ENCODE data around the gene COA1. TPM values are rescaled to one million over a fixed set of nuclear protein-coding genes. Genes with fewer than 3 reads are reported as not detected.

COA1 gene
- polyA plus RNA-seq, 4 donors = 30.5 to 45.7 (median 32.9) TPM

GRCh38 chr7:43668035-43668434 lies 61.3 kb downstream of the COA1 start:
- Histone ChIP-seq H3K4me1 (ENCODE audit: control insufficient read depth in 3 of 3, insufficient read depth in 2 of 3, low read depth in 1 of 3, low read length in 2 of 3) (no peaks in the 10 kb centered on the region), H3K4me3 (ENCODE audit: low read depth in 1 of 3, low read length in 3 of 3) (no peak overlapping the region), H3K27me3 (ENCODE audit: control insufficient read depth in 3 of 3, insufficient read depth in 3 of 3, low read length in 3 of 3) (no peaks in the 10 kb centered on the region), H3K27ac (ENCODE audit: low read depth in 1 of 3, low read length in 2 of 3) (no peak overlapping the region), H3K9me3 (ENCODE audit: control insufficient read depth in 2 of 2, insufficient read depth in 1 of 2, low read depth in 1 of 2, low read length in 1 of 2) (peaks cover 0 to 17% of the 10 kb centered on the region in 2 donors), H3K36me3 (ENCODE audit: control insufficient read depth in 3 of 3, insufficient read depth in 2 of 3, low read depth in 1 of 3, low read length in 3 of 3) (peaks cover 0 to under 1% (median 0%) of the 10 kb centered on the region in 3 donors)
- FAIRE-seq (no peak), DNase-seq (no peak)
- WGBS, 3 donors = 89 to 95% (median 93%) methylated on average over 1 of the region's 1 CpG

- FAIRE-seq (no peak), DNase-seq (no peak)
- H3K4me1 ChIP-seq (ENCODE audit: control insufficient read depth in 3 of 3, insufficient read depth in 2 of 3, low read depth in 1 of 3, low read length in 2 of 3) = no peaks in the 10 kb centered on the region
- no peak overlapping the region for H3K27ac ChIP-seq (ENCODE audit: low read depth in 1 of 3, low read length in 2 of 3)
- H3K27me3 ChIP-seq (ENCODE audit: control insufficient read depth in 3 of 3, insufficient read depth in 3 of 3, low read length in 3 of 3) = no peaks in the 10 kb centered on the region
- H3K36me3 ChIP-seq (ENCODE audit: control insufficient read depth in 3 of 3, insufficient read depth in 2 of 3, low read depth in 1 of 3, low read length in 3 of 3) = peaks cover 0 to 3% (median 0%) of the 10 kb centered on the region in 3 donors
- H3K4me3 ChIP-seq (ENCODE audit: low read depth in 1 of 3, low read length in 3 of 3) = no peak overlapping the region
- H3K9me3 ChIP-seq (ENCODE audit: control insufficient read depth in 2 of 2, insufficient read depth in 1 of 2, low read depth in 1 of 2, low read length in 1 of 2) = peaks cover 0 to 10% of the 10 kb centered on the region in 2 donors
Measured at GRCh38 chr7:43666938-43667337, 62.4 kb downstream of the COA1 start.

DNA sequence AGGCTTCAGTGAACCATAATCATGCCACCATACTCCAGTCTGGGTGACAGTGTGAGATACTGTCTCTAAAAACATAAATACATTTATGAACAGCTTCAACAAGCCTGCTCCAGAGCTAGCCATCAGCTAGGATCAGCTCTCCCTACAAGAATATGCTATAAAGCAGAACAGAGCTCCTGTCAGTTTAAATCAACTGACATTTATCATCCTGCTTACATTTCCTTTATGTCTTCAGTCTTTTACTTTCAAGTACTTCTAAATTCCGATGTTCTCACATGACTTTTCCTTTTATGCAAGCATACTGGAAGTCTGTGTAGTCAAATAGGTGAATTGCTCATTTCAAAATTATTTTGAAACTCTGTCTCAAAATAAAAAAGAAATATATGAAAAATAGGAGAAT lies 64.6 kb downstream of the COA1 start:
- no peak overlapping the region for H3K4me3 ChIP-seq (ENCODE audit: low read depth in 1 of 3, low read length in 3 of 3)
- FAIRE-seq (no peak), DNase-seq (no peak)
- H3K9me3 ChIP-seq (ENCODE audit: control insufficient read depth in 2 of 2, insufficient read depth in 1 of 2, low read depth in 1 of 2, low read length in 1 of 2) = peaks cover 0 to 6% of the 10 kb centered on the region in 2 donors
- 2 to 55% (median 48%) methylated on average over 1 of the region's 1 CpG for WGBS, 3 donors
- H3K27ac ChIP-seq (ENCODE audit: low read depth in 1 of 3, low read length in 2 of 3) = no peak overlapping the region
- no peaks in the 10 kb centered on the region for H3K27me3 ChIP-seq (ENCODE audit: control insufficient read depth in 3 of 3, insufficient read depth in 3 of 3, low read length in 3 of 3)
- H3K4me1 ChIP-seq (ENCODE audit: control insufficient read depth in 3 of 3, insufficient read depth in 2 of 3, low read depth in 1 of 3, low read length in 2 of 3) = no peaks in the 10 kb centered on the region
- peaks cover 0 to 5% (median 0%) of the 10 kb centered on the region in 3 donors for H3K36me3 ChIP-seq (ENCODE audit: control insufficient read depth in 3 of 3, insufficient read depth in 2 of 3, low read depth in 1 of 3, low read length in 3 of 3)

DNA sequence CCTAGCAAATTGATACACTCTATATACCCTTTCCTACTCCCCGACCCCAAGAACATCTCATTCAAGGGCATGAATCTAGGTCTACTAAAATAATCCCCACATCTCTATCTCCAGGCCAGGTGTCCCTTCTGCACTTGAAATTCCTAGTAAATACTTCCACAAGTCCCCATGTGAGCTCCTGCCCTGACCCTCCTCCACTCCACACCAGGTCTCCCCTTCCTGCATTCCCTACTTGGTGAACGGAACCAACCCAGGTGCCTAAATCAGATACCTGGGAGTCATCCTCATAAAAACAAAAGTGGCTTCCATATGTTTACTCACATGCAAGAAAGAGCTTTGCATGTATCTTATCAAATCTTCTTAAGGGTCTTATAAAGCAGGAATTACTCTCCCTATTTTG lies 69.2 kb downstream of the COA1 start:
- WGBS, 3 donors = 94 to 97% (median 95%) methylated on average over 2 of the region's 2 CpGs
- Histone ChIP-seq H3K27ac (ENCODE audit: low read depth in 1 of 3, low read length in 2 of 3) (no peak overlapping the region), H3K36me3 (ENCODE audit: control insufficient read depth in 3 of 3, insufficient read depth in 2 of 3, low read depth in 1 of 3, low read length in 3 of 3) (peaks cover 0 to 11% (median 0%) of the 10 kb centered on the region in 3 donors), H3K4me3 (ENCODE audit: low read depth in 1 of 3, low read length in 3 of 3) (no peak overlapping the region), H3K27me3 (ENCODE audit: control insufficient read depth in 3 of 3, insufficient read depth in 3 of 3, low read length in 3 of 3) (no peaks in the 10 kb centered on the region), H3K4me1 (ENCODE audit: control insufficient read depth in 3 of 3, insufficient read depth in 2 of 3, low read depth in 1 of 3, low read length in 2 of 3) (peaks cover 0 to 2% (median 0%) of the 10 kb centered on the region in 3 donors), H3K9me3 (ENCODE audit: control insufficient read depth in 2 of 2, insufficient read depth in 1 of 2, low read depth in 1 of 2, low read length in 1 of 2) (no peaks in the 10 kb centered on the region)
- no peak for FAIRE-seq
- DNase-seq = no peak

GRCh38 chr7:43659549-43659896 lies 69.8 kb downstream of the COA1 start:
- Histone ChIP-seq H3K27me3 (ENCODE audit: control insufficient read depth in 3 of 3, insufficient read depth in 3 of 3, low read length in 3 of 3) (no peaks in the 10 kb centered on the region), H3K4me3 (ENCODE audit: low read depth in 1 of 3, low read length in 3 of 3) (no peak overlapping the region), H3K36me3 (ENCODE audit: control insufficient read depth in 3 of 3, insufficient read depth in 2 of 3, low read depth in 1 of 3, low read length in 3 of 3) (peaks cover 0 to 11% (median 0%) of the 10 kb centered on the region in 3 donors), H3K27ac (ENCODE audit: low read depth in 1 of 3, low read length in 2 of 3) (no peak overlapping the region), H3K4me1 (ENCODE audit: control insufficient read depth in 3 of 3, insufficient read depth in 2 of 3, low read depth in 1 of 3, low read length in 2 of 3) (peaks cover 0 to 2% (median 0%) of the 10 kb centered on the region in 3 donors), H3K9me3 (ENCODE audit: control insufficient read depth in 2 of 2, insufficient read depth in 1 of 2, low read depth in 1 of 2, low read length in 1 of 2) (no peaks in the 10 kb centered on the region)
- DNase-seq (no peak), FAIRE-seq (no peak)

DNA sequence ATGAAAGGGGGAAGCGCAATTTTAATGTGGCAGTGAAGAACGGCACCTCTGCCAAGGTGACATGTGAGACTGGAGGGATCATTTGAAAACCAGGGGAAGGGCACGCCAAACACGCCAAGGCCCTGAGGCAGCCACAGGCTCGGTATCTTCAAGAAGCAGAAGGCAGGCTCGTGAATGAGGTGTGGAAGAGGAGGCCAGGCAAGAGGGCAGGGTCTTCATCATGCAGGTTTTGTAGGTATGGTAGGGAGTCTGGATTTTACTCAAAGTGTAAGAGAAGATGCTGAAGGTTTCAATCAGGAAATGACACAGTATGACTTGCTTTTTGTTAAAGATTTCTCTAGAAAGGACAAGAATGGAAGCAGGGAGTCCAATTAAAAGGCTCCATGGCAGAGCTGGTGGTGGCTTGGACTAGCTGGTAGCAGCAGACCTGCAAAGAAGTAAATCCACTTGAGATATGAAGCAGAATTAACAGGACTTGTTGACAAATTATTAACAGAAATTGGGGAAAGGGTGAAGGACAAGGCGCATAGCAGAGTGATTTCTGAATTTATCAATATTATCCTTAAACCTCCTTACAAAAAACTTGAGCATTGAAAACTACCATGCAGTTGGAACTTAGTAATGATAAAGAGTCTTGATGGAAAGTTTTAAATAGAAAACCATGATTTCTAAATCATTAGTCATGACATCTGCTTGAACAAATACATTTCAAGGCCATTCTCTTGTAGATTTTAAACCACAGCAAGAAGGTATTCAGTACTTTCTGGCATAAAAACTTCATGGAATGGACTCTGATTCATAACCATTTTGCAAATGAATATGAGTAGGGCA lies 70.4 kb downstream of the COA1 start:
- no peak for DNase-seq
- no peak for FAIRE-seq
- H3K36me3 ChIP-seq (ENCODE audit: control insufficient read depth in 3 of 3, insufficient read depth in 2 of 3, low read depth in 1 of 3, low read length in 3 of 3) = peaks cover 0 to 11% (median 0%) of the 10 kb centered on the region in 3 donors
- no peak overlapping the region for H3K4me3 ChIP-seq (ENCODE audit: low read depth in 1 of 3, low read length in 3 of 3)
- no peaks in the 10 kb centered on the region for H3K9me3 ChIP-seq (ENCODE audit: control insufficient read depth in 2 of 2, insufficient read depth in 1 of 2, low read depth in 1 of 2, low read length in 1 of 2)
- no peaks in the 10 kb centered on the region for H3K27me3 ChIP-seq (ENCODE audit: control insufficient read depth in 3 of 3, insufficient read depth in 3 of 3, low read length in 3 of 3)
- H3K27ac ChIP-seq (ENCODE audit: low read depth in 1 of 3, low read length in 2 of 3) = peak overlapping the region in 2 of 3 donors; percentile 2 to 11
- peaks cover 0 to 3% (median 2%) of the 10 kb centered on the region in 3 donors for H3K4me1 ChIP-seq (ENCODE audit: control insufficient read depth in 3 of 3, insufficient read depth in 2 of 3, low read depth in 1 of 3, low read length in 2 of 3)
- WGBS, 3 donors = 61 to 76% (median 74%) methylated on average over 7 of the region's 7 CpGs

GRCh38 chr7:43656997-43657396 lies 72.3 kb downstream of the COA1 start:
- WGBS, 3 donors = 87 to 93% (median 90%) methylated on average over 2 of the region's 2 CpGs
- Histone ChIP-seq H3K9me3 (ENCODE audit: control insufficient read depth in 2 of 2, insufficient read depth in 1 of 2, low read depth in 1 of 2, low read length in 1 of 2) (no peaks in the 10 kb centered on the region), H3K36me3 (ENCODE audit: control insufficient read depth in 3 of 3, insufficient read depth in 2 of 3, low read depth in 1 of 3, low read length in 3 of 3) (peaks cover 0 to 8% (median 0%) of the 10 kb centered on the region in 3 donors), H3K4me1 (ENCODE audit: control insufficient read depth in 3 of 3, insufficient read depth in 2 of 3, low read depth in 1 of 3, low read length in 2 of 3) (peaks cover 0 to 4% (median 2%) of the 10 kb centered on the region in 3 donors), H3K4me3 (ENCODE audit: low read depth in 1 of 3, low read length in 3 of 3) (no peak overlapping the region), H3K27me3 (ENCODE audit: control insufficient read depth in 3 of 3, insufficient read depth in 3 of 3, low read length in 3 of 3) (no peaks in the 10 kb centered on the region), H3K27ac (ENCODE audit: low read depth in 1 of 3, low read length in 2 of 3) (no peak overlapping the region)
- FAIRE-seq = no peak
- no peak for DNase-seq

- FAIRE-seq = no peak
- H3K36me3 ChIP-seq (ENCODE audit: control insufficient read depth in 3 of 3, insufficient read depth in 2 of 3, low read depth in 1 of 3, low read length in 3 of 3) = peaks cover 0 to 17% (median 0%) of the 10 kb centered on the region in 3 donors
- H3K4me3 ChIP-seq (ENCODE audit: low read depth in 1 of 3, low read length in 3 of 3) = no peak overlapping the region
- WGBS, 3 donors = 92 to 98% (median 96%) methylated on average over 3 of the region's 3 CpGs
- no peaks in the 10 kb centered on the region for H3K9me3 ChIP-seq (ENCODE audit: control insufficient read depth in 2 of 2, insufficient read depth in 1 of 2, low read depth in 1 of 2, low read length in 1 of 2)
- no peaks in the 10 kb centered on the region for H3K27me3 ChIP-seq (ENCODE audit: control insufficient read depth in 3 of 3, insufficient read depth in 3 of 3, low read length in 3 of 3)
- H3K4me1 ChIP-seq (ENCODE audit: control insufficient read depth in 3 of 3, insufficient read depth in 2 of 3, low read depth in 1 of 3, low read length in 2 of 3) = peaks cover 0 to 4% (median 2%) of the 10 kb centered on the region in 3 donors
- no peak for DNase-seq
- no peak overlapping the region for H3K27ac ChIP-seq (ENCODE audit: low read depth in 1 of 3, low read length in 2 of 3)
Measured at GRCh38 chr7:43655584-43655983, 73.7 kb downstream of the COA1 start.
